HEK293 (cell line): ENCODE results near the gene PLEKHM1.
"Not testable (repeated sequence)": the region's sequence is repeated elsewhere in the genome, so short reads cannot be mapped to it uniquely, and the experiment has no call there.

Experiments used
- CTCF ChIP-seq: fragments of 450-650 bp; formaldehyde crosslinking; IDR thresholded peaks from 2 replicates; pipeline ENCODE4 v1.5.1; 2016; ENCODE audit warnings: missing biosample characterization, missing genetic modification characterization
- HOXC10 ChIP-seq: sonication (generic); formaldehyde crosslinking; IDR thresholded peaks from 2 replicates; pipeline ENCODE4 v1.8.1; 2023; ENCODE audit warnings: mild to moderate bottlenecking, missing genetic modification reagents
- ZBTB1 ChIP-seq: fragments of 450-650 bp; formaldehyde crosslinking; IDR thresholded peaks from 2 replicates; pipeline ENCODE4 v1.5.1; 2016; ENCODE audit warnings: missing biosample characterization, missing genetic modification characterization
- TF ChIP-seq, protein P1 (sequence below): sonication (generic); formaldehyde crosslinking; IDR thresholded peaks from 2 replicates; pipeline ENCODE4 v1.8.1; 2022; ENCODE audit warnings: mild to moderate bottlenecking, moderate library complexity, missing genetic modification reagents

GRCh38 chr17:45469204-45469563, 21.3 kb downstream of the PLEKHM1 start:
- TF ChIP-seq ZBTB1 (tag by site-specific recombination); HOXC10 (CRISPR knock-in tag); CTCF (tag by site-specific recombination): not testable (repeated sequence)
- TF ChIP-seq, protein P1, sequence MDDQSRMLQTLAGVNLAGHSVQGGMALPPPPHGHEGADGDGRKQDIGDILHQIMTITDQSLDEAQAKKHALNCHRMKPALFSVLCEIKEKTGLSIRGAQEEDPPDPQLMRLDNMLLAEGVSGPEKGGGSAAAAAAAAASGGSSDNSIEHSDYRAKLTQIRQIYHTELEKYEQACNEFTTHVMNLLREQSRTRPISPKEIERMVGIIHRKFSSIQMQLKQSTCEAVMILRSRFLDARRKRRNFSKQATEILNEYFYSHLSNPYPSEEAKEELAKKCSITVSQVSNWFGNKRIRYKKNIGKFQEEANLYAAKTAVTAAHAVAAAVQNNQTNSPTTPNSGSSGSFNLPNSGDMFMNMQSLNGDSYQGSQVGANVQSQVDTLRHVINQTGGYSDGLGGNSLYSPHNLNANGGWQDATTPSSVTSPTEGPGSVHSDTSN: not testable (repeated sequence)
